Measurements from ENCODE around the gene FZD7. TPM values are rescaled to one million over a fixed set of nuclear protein-coding genes. Genes with fewer than 3 reads are reported as not detected.

The FZD7 gene
- total RNA-seq, 4 donors from 2014 or later = 6.2 to 14.6 (median 13.3) TPM

GRCh38 chr2:201994973-201995638 is 38.5 kb upstream of the FZD7 start:
- no peak overlapping the region for H3K27ac ChIP-seq
- TF ChIP-seq POLR2AphosphoS5 (IDR thresholded peaks at IDR 0.05) (no peak), CTCF (IDR thresholded peaks at IDR 0.05) (no peak)
- 83 to 97% methylated on average over 1 to 2 of the region's 2 CpGs for WGBS, 2 donors (ENCODE audit: low coverage in 1 of 2)
- intact Hi-C loops (cut with DNase I; ENCODE audit: low total_unique reads) = no loop called here
- peaks cover 0 to 8% (median 0%) of the 10 kb centered on the region in 4 donors for H3K4me1 ChIP-seq
- in situ Hi-C loops (cut with MboI; ENCODE audit: low pct_ligation_motif_present in 1 of 4, low pct_unique_long_range_greater_than_20kb in 1 of 4, low sequenced_read_pairs in 3 of 4) = no loop called here
- no peak for DNase-seq
- H3K4me3 ChIP-seq = no peak overlapping the region
- H3K36me3 ChIP-seq = no peaks in the 10 kb centered on the region
- H3K9me3 ChIP-seq = no peaks in the 10 kb centered on the region
- no peaks in the 10 kb centered on the region for H3K27me3 ChIP-seq

GRCh38 chr2:201996006-201996405 is 37.6 kb upstream of the FZD7 start:
- no peak for DNase-seq
- in situ Hi-C loops (cut with MboI; ENCODE audit: low pct_ligation_motif_present in 1 of 4, low pct_unique_long_range_greater_than_20kb in 1 of 4, low sequenced_read_pairs in 3 of 4) (no loop called here), intact Hi-C loops (cut with DNase I; ENCODE audit: low total_unique reads) (no loop called here)
- no peak overlapping the region for H3K4me3 ChIP-seq
- peaks cover 0 to 8% (median 0%) of the 10 kb centered on the region in 4 donors for H3K4me1 ChIP-seq
- no peak overlapping the region for H3K27ac ChIP-seq
- 55 to 75% methylated on average over 2 to 11 of the region's 11 CpGs for WGBS, 2 donors (ENCODE audit: low coverage in 1 of 2)
- TF ChIP-seq POLR2AphosphoS5 (IDR thresholded peaks at IDR 0.05) (no peak), CTCF (IDR thresholded peaks at IDR 0.05) (no peak), EP300 (IDR thresholded peaks at IDR 0.05; ENCODE audit: low read depth) (no peak), POLR2A (IDR thresholded peaks at IDR 0.05) (no peak)
- no peaks in the 10 kb centered on the region for H3K36me3 ChIP-seq
- no peaks in the 10 kb centered on the region for H3K27me3 ChIP-seq
- no peaks in the 10 kb centered on the region for H3K9me3 ChIP-seq

- Histone ChIP-seq H3K4me1 (peaks cover 0 to 8% (median 0%) of the 10 kb centered on the region in 4 donors), H3K4me3 (no peak overlapping the region), H3K27me3 (no peaks in the 10 kb centered on the region), H3K9me3 (no peaks in the 10 kb centered on the region), H3K27ac (no peak overlapping the region), H3K36me3 (no peaks in the 10 kb centered on the region)
- TF ChIP-seq POLR2A (IDR thresholded peaks at IDR 0.05) = no peak
- no peak for TF ChIP-seq POLR2AphosphoS5 (IDR thresholded peaks at IDR 0.05)
- no peak for TF ChIP-seq EP300 (IDR thresholded peaks at IDR 0.05; ENCODE audit: low read depth)
- TF ChIP-seq CTCF (IDR thresholded peaks at IDR 0.05) = no peak
- no peak for DNase-seq
- in situ Hi-C loops (cut with MboI; ENCODE audit: low pct_ligation_motif_present in 1 of 4, low pct_unique_long_range_greater_than_20kb in 1 of 4, low sequenced_read_pairs in 3 of 4) (no loop called here), intact Hi-C loops (cut with DNase I; ENCODE audit: low total_unique reads) (no loop called here)
- 31 to 53% methylated on average over 5 to 8 of the region's 8 CpGs for WGBS, 2 donors (ENCODE audit: low coverage in 1 of 2)
These were observed 36.9 kb upstream of the FZD7 start for GRCh38 chr2:201996679-201997314.

- 81 to 100% methylated on average over 1 to 7 of the region's 7 CpGs for WGBS, 2 donors (ENCODE audit: low coverage in 1 of 2)
- Histone ChIP-seq H3K27ac (no peak overlapping the region), H3K4me3 (no peak overlapping the region), H3K4me1 (peaks cover 0 to 8% (median 0%) of the 10 kb centered on the region in 4 donors), H3K9me3 (no peaks in the 10 kb centered on the region), H3K27me3 (no peaks in the 10 kb centered on the region), H3K36me3 (no peaks in the 10 kb centered on the region)
- intact Hi-C loops (cut with DNase I; ENCODE audit: low total_unique reads) (no loop called here), in situ Hi-C loops (cut with MboI; ENCODE audit: low pct_ligation_motif_present in 1 of 4, low pct_unique_long_range_greater_than_20kb in 1 of 4, low sequenced_read_pairs in 3 of 4) (no loop called here)
- DNase-seq = no peak
- TF ChIP-seq EP300 (IDR thresholded peaks at IDR 0.05; ENCODE audit: low read depth) (no peak), POLR2AphosphoS5 (IDR thresholded peaks at IDR 0.05) (no peak), POLR2A (IDR thresholded peaks at IDR 0.05) (no peak), CTCF (IDR thresholded peaks at IDR 0.05) (no peak)
These were observed 34.4 kb upstream of the FZD7 start for GRCh38 chr2:201999279-201999678.
